ENCODE results near the gene TRIM4.

GRCh38 chr7:99927536-99927935, 8.2 kb upstream of the TRIM4 start:
- TF ChIP-seq, protein P1, sequence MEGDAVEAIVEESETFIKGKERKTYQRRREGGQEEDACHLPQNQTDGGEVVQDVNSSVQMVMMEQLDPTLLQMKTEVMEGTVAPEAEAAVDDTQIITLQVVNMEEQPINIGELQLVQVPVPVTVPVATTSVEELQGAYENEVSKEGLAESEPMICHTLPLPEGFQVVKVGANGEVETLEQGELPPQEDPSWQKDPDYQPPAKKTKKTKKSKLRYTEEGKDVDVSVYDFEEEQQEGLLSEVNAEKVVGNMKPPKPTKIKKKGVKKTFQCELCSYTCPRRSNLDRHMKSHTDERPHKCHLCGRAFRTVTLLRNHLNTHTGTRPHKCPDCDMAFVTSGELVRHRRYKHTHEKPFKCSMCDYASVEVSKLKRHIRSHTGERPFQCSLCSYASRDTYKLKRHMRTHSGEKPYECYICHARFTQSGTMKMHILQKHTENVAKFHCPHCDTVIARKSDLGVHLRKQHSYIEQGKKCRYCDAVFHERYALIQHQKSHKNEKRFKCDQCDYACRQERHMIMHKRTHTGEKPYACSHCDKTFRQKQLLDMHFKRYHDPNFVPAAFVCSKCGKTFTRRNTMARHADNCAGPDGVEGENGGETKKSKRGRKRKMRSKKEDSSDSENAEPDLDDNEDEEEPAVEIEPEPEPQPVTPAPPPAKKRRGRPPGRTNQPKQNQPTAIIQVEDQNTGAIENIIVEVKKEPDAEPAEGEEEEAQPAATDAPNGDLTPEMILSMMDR (IDR thresholded peaks at IDR 0.05): no peak
- no peak for TF ChIP-seq POLR2A (IDR thresholded peaks at IDR 0.05)

All from body of pancreas (tissue), 4 donors.